Activated T-helper 1 cell treated with anti-CD3 and anti-CD28 coated beads, Interleukin-12 subunit alpha, Interleukin-12 subunit beta, Interleukin-2, Interleukin-4 antibody, amounts not matched to agents 30 ng/mL and 10 ng/mL and 1 ng/mL, durations not matched to agents 14 hours and 24 hours and 36 hours (primary cell): Measurements from ENCODE around the gene ARL8B. TPM values are rescaled to one million over a fixed set of nuclear protein-coding genes. Genes with fewer than 3 reads are reported as not detected.

Experiments used
- DNase-seq: peaks from one replicate; pipeline ENCODE4 v3.0.0; 2021; ENCODE audit warnings: low spot score
- H3K27ac Mint-ChIP-seq: one replicate; pipeline ENCODE4 v1.8.0; 2021; ENCODE audit warnings: mild to moderate bottlenecking, mixed read lengths
- H3K27me3 Mint-ChIP-seq: one replicate; pipeline ENCODE4 v1.8.0; 2022; ENCODE audit warnings: mild to moderate bottlenecking, moderate library complexity, mixed read lengths; ENCODE audit not compliant: insufficient read depth
- H3K36me3 Mint-ChIP-seq: one replicate; pipeline ENCODE4 v1.8.0; 2021; ENCODE audit warnings: low read depth, mixed read lengths
- H3K4me1 Mint-ChIP-seq: one replicate; pipeline ENCODE4 v1.8.0; 2021; ENCODE audit warnings: low read depth, mixed read lengths
- H3K4me3 Mint-ChIP-seq: one replicate; pipeline ENCODE4 v1.8.0; 2021; ENCODE audit warnings: mild to moderate bottlenecking, moderate library complexity, mixed read lengths
- H3K9me3 Mint-ChIP-seq: one replicate; pipeline ENCODE4 v1.8.0; 2021; ENCODE audit warnings: mixed read lengths
- intact Hi-C: fragments of 100-400 bp; cut with micrococcal nuclease; formaldehyde crosslinking; loops from one replicate; pipeline ENCODE4 v1.15.1; 2024
- total RNA-seq: library from RNA; stranded (reverse); gene quantifications from 2 replicates; pipeline ENCODE4 v1.2.3, GENCODE V29; 2022

Gene ARL8B
- total RNA-seq, 1 donor from 2014 or later: 43.4 TPM

DNA sequence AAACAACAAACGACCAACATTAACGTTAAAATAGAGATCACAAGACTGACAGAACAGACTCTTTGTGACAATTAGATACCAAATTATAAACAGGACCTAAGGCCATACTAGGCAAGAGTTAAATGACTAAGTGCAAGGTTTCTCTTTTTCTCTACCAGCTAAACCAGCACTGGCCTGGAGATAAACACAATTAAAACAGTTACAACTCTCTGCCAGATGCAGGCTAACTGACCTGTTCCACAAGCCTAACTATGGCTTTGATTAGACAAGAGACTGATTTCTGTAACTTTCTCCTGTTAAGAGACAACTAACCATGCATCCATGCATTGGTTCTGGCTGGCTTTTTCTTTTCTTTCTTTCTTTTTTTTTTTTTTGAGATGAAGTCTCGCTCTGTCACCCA is 1.6 kb upstream of the ARL8B start:
- no peaks in the 10 kb centered on the region for H3K27me3 Mint-ChIP-seq
- intact Hi-C loops: loop anchor here (5.0 to 10.0 kb wide), 6 partner anchors 213 to 1938 kb away; no protein-coding TSS in a partner anchor
- no peaks in the 10 kb centered on the region for H3K9me3 Mint-ChIP-seq
- no peak overlapping the region for H3K4me3 Mint-ChIP-seq
- H3K4me1 Mint-ChIP-seq: peaks cover 26% of the 10 kb centered on the region
- DNase-seq: no peak
- H3K27ac Mint-ChIP-seq: no peak overlapping the region
- peaks cover 8% of the 10 kb centered on the region for H3K36me3 Mint-ChIP-seq

GRCh38 chr3:5122741-5123706 is 932 bp downstream of the ARL8B start:
- H3K4me1 Mint-ChIP-seq: peaks cover 44% of the 10 kb centered on the region
- peak; percentile 4 for DNase-seq
- peak overlapping the region; percentile 87 for H3K27ac Mint-ChIP-seq
- H3K9me3 Mint-ChIP-seq: no peaks in the 10 kb centered on the region
- H3K4me3 Mint-ChIP-seq: peak overlapping the region; percentile 88
- intact Hi-C loops: loop anchor here (1.0 to 10.0 kb wide), 13 partner anchors 13 to 1941 kb away; partner anchors contain the start of genes EDEM1, ITPR1, SETMAR and SUMF1
- peaks cover 12% of the 10 kb centered on the region for H3K36me3 Mint-ChIP-seq
- no peaks in the 10 kb centered on the region for H3K27me3 Mint-ChIP-seq

- Mint-ChIP-seq H3K36me3 (peaks cover 12% of the 10 kb centered on the region), H3K4me3 (peak overlapping the region; percentile 88), H3K27me3 (no peaks in the 10 kb centered on the region), H3K4me1 (peaks cover 44% of the 10 kb centered on the region), H3K27ac (peak overlapping the region; percentile 52), H3K9me3 (no peaks in the 10 kb centered on the region)
- DNase-seq: no peak
- intact Hi-C loops: loop anchor here (1.0 to 10.0 kb wide), 11 partner anchors 12 to 1942 kb away; partner anchors contain the start of genes ITPR1, SETMAR and SUMF1
These were observed 1.8 kb downstream of the ARL8B start for GRCh38 chr3:5123937-5124336.

DNA sequence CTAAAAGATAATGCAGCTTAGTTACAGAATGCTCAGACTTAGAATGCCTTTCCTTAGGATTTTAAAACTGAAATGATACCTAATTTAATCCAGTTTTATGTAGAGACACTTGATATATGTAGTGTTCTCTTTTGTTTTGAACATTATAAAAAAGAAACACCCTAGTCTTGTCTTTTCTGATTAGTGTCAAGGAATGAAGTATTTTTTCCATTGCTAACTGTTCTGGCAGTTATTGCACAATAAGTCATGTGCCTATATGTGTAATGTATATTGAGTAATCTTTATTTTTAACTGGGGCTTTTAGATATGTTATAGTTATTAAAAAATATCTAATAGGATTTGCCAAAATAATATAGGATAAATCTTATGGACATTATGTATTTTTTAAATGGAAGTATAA is 4.5 kb downstream of the ARL8B start:
- Mint-ChIP-seq H3K4me1 (peaks cover 43% of the 10 kb centered on the region), H3K27ac (no peak overlapping the region), H3K27me3 (no peaks in the 10 kb centered on the region), H3K9me3 (no peaks in the 10 kb centered on the region), H3K36me3 (peaks cover 13% of the 10 kb centered on the region), H3K4me3 (no peak overlapping the region)
- intact Hi-C loops: loop anchor here (10.0 kb wide), 1 partner anchor 742 kb away; no protein-coding TSS in a partner anchor
- no peak for DNase-seq

DNA sequence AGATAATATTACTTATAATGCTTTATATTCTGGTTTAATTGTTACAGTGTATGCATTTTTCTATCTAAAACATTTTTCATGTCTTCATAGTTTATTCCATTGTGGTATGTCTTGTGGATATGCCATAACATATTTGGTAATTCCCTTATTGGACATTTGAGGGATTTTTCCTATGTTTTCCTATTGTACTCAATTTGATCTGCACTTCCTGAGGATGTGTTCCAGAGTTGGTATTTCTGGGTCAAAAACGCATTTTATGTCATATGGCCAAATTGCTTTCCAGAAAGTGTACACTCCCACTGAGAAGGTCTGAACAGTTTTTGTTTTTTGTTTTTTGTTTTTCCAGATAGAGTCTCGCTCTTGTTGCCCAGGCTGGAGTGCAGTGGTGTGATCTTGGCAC is 6.8 kb downstream of the ARL8B start:
- no peaks in the 10 kb centered on the region for H3K27me3 Mint-ChIP-seq
- DNase-seq: no peak
- no peaks in the 10 kb centered on the region for H3K9me3 Mint-ChIP-seq
- H3K4me1 Mint-ChIP-seq: peaks cover 40% of the 10 kb centered on the region
- H3K36me3 Mint-ChIP-seq: peaks cover 9% of the 10 kb centered on the region
- no peak overlapping the region for H3K4me3 Mint-ChIP-seq
- no peak overlapping the region for H3K27ac Mint-ChIP-seq
- intact Hi-C loops: loop anchor here (10.0 kb wide), 1 partner anchor 744 kb away; no protein-coding TSS in a partner anchor

DNA sequence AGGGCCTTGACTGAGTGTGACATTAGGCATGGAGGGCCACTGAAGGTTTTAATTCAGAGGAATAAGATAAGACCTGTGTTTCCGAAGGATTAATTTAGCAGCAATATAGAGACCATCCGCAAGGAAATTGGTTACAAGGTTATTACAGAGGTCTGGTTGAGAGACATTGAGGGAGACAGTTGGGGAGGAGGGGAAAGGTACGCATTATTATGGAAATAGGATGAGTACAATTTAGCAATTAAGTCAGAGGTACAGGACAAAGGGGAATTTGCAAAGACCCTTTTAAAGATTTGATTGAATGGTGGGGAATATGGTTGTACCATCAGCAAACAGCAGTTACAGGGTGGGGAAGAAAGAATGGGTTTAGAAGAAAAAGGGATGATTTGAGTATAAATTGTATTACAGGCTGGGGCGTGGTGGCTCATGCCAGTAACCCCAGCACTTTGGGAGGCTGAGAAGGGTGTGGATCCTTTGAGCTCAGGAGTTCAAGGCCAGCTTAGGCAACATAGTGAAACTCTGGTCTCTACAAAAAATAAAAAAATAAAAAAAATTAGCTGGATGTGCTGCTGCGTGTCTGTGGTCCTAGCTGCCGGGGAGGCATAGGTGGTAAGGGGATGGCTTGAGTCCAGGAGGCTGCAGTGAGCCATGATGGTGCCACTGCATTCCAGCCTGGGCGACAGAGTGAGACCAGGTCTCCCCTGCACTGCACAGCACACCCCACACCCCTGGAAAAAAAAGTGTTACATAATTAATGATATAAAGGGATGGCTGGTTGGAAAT is 11.3 kb downstream of the ARL8B start:
- DNase-seq: no peak
- Mint-ChIP-seq H3K4me1 (peaks cover 23% of the 10 kb centered on the region), H3K36me3 (peaks cover 2% of the 10 kb centered on the region), H3K27me3 (no peaks in the 10 kb centered on the region), H3K4me3 (no peak overlapping the region), H3K9me3 (no peaks in the 10 kb centered on the region), H3K27ac (peak overlapping the region; percentile 31)
- intact Hi-C loops: no loop called here

GRCh38 chr3:5134019-5134391 is 11.9 kb downstream of the ARL8B start:
- intact Hi-C loops: no loop called here
- H3K27ac Mint-ChIP-seq: no peak overlapping the region
- no peak overlapping the region for H3K4me3 Mint-ChIP-seq
- H3K27me3 Mint-ChIP-seq: no peaks in the 10 kb centered on the region
- DNase-seq: no peak
- no peaks in the 10 kb centered on the region for H3K9me3 Mint-ChIP-seq
- H3K4me1 Mint-ChIP-seq: peaks cover 24% of the 10 kb centered on the region
- H3K36me3 Mint-ChIP-seq: peaks cover 2% of the 10 kb centered on the region

DNA sequence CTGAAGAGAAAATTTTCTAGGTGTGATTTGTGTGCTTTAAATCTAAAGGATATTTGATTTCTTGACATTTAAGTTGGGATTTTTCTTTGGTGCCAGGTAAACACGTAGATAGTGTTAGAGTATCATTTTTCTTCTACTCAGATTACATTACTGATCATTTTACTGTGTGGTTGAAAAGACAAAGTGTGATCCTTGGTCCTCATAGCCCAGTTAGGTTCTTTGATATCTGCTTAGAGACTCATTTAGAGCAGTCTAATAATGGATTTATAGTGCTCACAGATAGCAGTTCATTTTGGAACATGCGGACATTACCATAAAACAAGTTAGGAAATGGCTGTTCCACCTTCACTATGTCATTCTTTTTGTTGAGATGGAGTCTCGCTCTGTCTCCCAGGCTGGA is 12.4 kb downstream of the ARL8B start:
- intact Hi-C loops: no loop called here
- Mint-ChIP-seq H3K27ac (no peak overlapping the region), H3K4me3 (no peak overlapping the region), H3K36me3 (peaks cover 3% of the 10 kb centered on the region), H3K4me1 (peaks cover 29% of the 10 kb centered on the region), H3K9me3 (no peaks in the 10 kb centered on the region), H3K27me3 (no peaks in the 10 kb centered on the region)
- DNase-seq: no peak

DNA sequence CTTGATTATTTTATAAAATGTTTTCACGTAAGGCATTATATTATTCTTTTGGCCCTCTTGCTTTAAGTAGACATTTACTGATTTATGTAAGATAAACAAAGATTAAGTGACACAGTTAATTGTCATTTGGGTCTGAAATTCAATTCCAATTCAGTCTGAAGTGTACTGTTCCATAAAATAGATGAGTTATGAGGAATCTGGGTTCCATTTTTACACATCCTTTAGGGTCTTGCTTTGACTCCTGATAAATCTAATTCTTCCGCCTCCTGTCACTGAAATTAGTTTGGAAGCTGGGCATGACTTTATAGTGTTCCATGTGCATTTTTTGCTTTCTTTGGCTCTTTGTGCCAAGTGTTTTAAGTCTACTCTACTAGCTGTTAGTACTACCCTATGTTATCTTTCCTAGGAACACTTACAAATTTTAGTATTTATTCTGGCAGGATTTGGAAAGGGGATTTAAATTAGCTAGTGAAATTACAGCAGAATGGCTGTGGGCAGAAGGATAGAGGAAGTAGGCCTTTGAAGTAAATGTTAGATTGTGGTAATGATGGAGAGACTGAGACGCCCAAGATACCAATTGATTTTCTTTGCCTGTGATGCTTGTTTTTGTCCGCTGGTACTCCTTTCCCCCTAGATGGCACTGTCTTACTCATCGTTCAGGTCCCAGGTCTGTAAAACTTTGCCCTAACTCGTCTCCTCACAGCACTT is 14.3 kb downstream of the ARL8B start:
- Mint-ChIP-seq H3K4me1 (peaks cover 39% of the 10 kb centered on the region), H3K9me3 (no peaks in the 10 kb centered on the region), H3K27ac (peak overlapping the region; percentile 4), H3K27me3 (no peaks in the 10 kb centered on the region), H3K4me3 (no peak overlapping the region), H3K36me3 (peaks cover 9% of the 10 kb centered on the region)
- intact Hi-C loops: loop anchor here (1.0 to 2.0 kb wide), 5 partner anchors 13 to 290 kb away; no protein-coding TSS in a partner anchor
- peak; percentile 7 for DNase-seq

- no peak for DNase-seq
- Mint-ChIP-seq H3K9me3 (no peaks in the 10 kb centered on the region), H3K27ac (peak overlapping the region; percentile 4), H3K36me3 (peaks cover 11% of the 10 kb centered on the region), H3K27me3 (no peaks in the 10 kb centered on the region), H3K4me3 (no peak overlapping the region), H3K4me1 (peaks cover 39% of the 10 kb centered on the region)
- intact Hi-C loops: loop anchor here (1.0 to 2.0 kb wide), 5 partner anchors 14 to 290 kb away; no protein-coding TSS in a partner anchor
These were observed 14.9 kb downstream of the ARL8B start for GRCh38 chr3:5136919-5137429.

DNA sequence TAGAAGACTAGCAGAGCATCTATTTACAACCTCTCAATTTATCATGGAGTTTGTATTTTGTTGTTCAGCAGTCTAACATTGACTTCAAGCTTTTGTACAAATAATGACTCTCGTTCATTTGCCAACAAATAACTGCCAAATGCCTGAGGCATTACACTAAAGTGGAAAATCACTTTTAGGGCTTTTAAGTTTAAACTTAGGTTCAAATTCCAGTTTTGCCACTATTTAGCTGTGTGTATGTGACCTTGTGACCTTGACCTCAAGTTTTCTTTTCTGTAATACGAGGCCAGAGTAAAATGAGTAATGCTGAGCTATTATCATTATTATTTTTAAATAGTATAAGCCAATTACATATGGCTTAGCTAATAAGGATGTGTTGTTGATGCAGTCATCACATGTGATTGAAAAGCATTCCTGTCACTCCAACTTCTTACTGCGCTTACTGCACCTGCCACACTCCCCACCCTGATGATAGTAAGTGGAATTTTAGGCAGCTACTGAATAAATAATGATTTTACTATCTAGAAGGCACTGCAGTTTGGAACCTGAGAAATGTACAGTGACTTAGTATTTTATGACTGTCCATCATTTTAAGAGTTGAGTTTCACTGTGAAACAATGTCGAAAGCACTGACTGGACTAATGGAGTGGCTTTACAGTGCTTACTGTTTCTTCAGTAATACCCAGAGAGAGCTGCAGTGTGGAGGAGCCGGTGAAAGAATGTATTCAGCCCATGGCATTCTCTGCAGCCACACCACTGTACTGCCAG is 16.3 kb downstream of the ARL8B start:
- Mint-ChIP-seq H3K4me1 (peaks cover 28% of the 10 kb centered on the region), H3K4me3 (no peak overlapping the region), H3K27me3 (no peaks in the 10 kb centered on the region), H3K36me3 (peaks cover 16% of the 10 kb centered on the region), H3K27ac (no peak overlapping the region), H3K9me3 (peaks cover 9% of the 10 kb centered on the region)
- intact Hi-C loops: no loop called here
- no peak for DNase-seq
